GM23338 (cell line): ENCODE measurements around the gene BTBD9.

Source experiments
- EZH2 ChIP-seq: fragments of 200-600 bp; sonication (generic); IDR thresholded peaks from one replicate; pipeline ENCODE4 v1.8.0; 2017; ENCODE audit warnings: antibody characterized with exemption, mild to moderate bottlenecking, low read depth; ENCODE audit not compliant: unreplicated experiment
- EZH2phosphoT487 ChIP-seq: fragments of 200-600 bp; sonication (generic); IDR thresholded peaks from one replicate; pipeline ENCODE4 v1.8.1; 2018; ENCODE audit warnings: antibody characterized with exemption; ENCODE audit not compliant: unreplicated experiment
- POLR2AphosphoS5 ChIP-seq: IDR thresholded peaks from 2 replicates; pipeline ENCODE4 v1.6.1; 2016; ENCODE audit warnings: antibody characterized with exemption, low read depth
- TF ChIP-seq, protein P1 (sequence below), 2 experiments: fragments of 200-600 bp in 1 of 2; sonication (generic) in 1 of 2; conservative IDR thresholded peaks; 2 replicates each; pipeline versions ENCODE4 v1.5.1 to v1.6.1; 2016 to 2017; ENCODE audit warnings: antibody characterized with exemption in 2 of 2, low read depth in 2 of 2, mild to moderate bottlenecking in 2 of 2, moderate library complexity in 1 of 2
- TF ChIP-seq, protein P2 (sequence below): IDR thresholded peaks from one replicate; pipeline ENCODE4 v1.6.1; 2018; ENCODE audit warnings: antibody characterized with exemption; ENCODE audit not compliant: unreplicated experiment
- TF ChIP-seq, protein P3 (sequence below): IDR thresholded peaks from 2 replicates; pipeline ENCODE4 v1.6.1; 2016; ENCODE audit warnings: antibody characterized with exemption

DNA sequence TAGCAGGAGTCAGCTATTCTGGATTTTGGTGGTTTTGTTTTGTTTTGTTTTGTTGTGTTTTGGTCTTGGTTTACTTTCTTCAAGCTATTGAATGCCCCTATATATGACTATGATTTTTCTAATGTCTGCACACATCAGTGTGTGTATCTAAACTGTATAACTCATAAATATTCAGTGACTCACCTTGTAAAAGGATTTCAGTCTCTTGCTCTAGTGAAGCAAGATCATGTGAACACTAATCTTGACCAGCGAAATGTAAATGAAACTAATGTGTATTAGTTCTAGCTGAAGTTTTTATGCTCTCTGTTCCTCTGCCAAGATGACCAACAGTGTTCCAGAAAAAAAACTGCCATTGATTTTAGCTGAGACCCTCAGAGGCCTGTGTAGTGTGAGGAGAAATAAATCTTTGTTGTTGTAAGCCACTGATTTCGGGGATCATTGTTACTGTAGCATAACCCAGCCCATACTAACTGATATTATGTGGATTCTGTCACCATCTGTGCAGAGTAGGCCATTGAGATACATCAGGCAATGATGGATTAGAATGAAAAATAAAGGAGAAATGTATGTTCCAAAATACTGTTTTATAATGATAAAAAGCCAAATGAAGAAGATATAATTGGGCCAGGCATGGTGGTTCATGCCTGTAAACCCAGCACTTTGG, 11.5 kb upstream of the BTBD9 start:
- TF ChIP-seq, protein P1, sequence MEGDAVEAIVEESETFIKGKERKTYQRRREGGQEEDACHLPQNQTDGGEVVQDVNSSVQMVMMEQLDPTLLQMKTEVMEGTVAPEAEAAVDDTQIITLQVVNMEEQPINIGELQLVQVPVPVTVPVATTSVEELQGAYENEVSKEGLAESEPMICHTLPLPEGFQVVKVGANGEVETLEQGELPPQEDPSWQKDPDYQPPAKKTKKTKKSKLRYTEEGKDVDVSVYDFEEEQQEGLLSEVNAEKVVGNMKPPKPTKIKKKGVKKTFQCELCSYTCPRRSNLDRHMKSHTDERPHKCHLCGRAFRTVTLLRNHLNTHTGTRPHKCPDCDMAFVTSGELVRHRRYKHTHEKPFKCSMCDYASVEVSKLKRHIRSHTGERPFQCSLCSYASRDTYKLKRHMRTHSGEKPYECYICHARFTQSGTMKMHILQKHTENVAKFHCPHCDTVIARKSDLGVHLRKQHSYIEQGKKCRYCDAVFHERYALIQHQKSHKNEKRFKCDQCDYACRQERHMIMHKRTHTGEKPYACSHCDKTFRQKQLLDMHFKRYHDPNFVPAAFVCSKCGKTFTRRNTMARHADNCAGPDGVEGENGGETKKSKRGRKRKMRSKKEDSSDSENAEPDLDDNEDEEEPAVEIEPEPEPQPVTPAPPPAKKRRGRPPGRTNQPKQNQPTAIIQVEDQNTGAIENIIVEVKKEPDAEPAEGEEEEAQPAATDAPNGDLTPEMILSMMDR (conservative IDR thresholded peaks at IDR 0.05; ENCODE audit: low read depth in 2 of 2): no peak
- TF ChIP-seq EZH2 (no peak), POLR2AphosphoS5 (no peak), EZH2phosphoT487 (no peak)
- TF ChIP-seq, protein P2, sequence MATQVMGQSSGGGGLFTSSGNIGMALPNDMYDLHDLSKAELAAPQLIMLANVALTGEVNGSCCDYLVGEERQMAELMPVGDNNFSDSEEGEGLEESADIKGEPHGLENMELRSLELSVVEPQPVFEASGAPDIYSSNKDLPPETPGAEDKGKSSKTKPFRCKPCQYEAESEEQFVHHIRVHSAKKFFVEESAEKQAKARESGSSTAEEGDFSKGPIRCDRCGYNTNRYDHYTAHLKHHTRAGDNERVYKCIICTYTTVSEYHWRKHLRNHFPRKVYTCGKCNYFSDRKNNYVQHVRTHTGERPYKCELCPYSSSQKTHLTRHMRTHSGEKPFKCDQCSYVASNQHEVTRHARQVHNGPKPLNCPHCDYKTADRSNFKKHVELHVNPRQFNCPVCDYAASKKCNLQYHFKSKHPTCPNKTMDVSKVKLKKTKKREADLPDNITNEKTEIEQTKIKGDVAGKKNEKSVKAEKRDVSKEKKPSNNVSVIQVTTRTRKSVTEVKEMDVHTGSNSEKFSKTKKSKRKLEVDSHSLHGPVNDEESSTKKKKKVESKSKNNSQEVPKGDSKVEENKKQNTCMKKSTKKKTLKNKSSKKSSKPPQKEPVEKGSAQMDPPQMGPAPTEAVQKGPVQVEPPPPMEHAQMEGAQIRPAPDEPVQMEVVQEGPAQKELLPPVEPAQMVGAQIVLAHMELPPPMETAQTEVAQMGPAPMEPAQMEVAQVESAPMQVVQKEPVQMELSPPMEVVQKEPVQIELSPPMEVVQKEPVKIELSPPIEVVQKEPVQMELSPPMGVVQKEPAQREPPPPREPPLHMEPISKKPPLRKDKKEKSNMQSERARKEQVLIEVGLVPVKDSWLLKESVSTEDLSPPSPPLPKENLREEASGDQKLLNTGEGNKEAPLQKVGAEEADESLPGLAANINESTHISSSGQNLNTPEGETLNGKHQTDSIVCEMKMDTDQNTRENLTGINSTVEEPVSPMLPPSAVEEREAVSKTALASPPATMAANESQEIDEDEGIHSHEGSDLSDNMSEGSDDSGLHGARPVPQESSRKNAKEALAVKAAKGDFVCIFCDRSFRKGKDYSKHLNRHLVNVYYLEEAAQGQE: no peak
- TF ChIP-seq, protein P3, sequence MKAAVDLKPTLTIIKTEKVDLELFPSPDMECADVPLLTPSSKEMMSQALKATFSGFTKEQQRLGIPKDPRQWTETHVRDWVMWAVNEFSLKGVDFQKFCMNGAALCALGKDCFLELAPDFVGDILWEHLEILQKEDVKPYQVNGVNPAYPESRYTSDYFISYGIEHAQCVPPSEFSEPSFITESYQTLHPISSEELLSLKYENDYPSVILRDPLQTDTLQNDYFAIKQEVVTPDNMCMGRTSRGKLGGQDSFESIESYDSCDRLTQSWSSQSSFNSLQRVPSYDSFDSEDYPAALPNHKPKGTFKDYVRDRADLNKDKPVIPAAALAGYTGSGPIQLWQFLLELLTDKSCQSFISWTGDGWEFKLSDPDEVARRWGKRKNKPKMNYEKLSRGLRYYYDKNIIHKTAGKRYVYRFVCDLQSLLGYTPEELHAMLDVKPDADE: no peak
